GM18502 (cell line): Measurements from ENCODE around the gene JPH3.
"Not testable (repeated sequence)": the region's sequence is repeated elsewhere in the genome, so short reads cannot be mapped to it uniquely, and the experiment has no call there.

ENCODE experiments used
- ATAC-seq: cut with Tn5 transposase; IDR thresholded peaks from one replicate; pipeline ENCODE4 v1.9.1; 2021; ENCODE audit warnings: mild to moderate bottlenecking; ENCODE audit not compliant: unreplicated experiment, poor library complexity

The JPH3 gene

DNA sequence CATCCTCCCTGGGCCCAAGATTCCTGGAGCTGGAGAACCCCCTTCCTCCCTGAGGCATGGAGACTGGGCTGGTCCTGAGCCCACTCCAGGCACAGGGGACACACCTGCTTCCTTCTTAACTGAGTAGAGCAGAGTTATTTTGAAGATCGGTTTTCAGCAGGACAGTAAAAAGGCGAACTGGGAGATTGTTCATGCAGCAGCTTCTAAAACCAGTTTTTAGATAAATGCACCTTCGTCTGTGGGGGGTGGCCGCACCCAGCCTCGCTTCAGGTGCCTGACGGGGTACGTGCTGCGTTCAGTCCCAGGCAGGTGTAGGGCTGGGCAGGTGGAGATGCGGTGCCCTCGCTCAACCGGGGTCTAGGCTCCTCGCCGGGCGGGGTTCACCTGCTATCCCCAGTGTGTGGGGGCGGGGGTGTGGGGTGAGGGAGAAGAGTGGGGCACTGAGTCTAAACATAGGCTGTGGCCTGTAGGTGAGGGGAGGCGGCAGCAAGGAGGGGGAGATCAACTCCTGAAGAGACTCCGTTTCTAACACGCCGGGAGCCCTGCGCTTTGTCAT is 69.5 kb downstream of the JPH3 start:
- no peak for ATAC-seq

DNA sequence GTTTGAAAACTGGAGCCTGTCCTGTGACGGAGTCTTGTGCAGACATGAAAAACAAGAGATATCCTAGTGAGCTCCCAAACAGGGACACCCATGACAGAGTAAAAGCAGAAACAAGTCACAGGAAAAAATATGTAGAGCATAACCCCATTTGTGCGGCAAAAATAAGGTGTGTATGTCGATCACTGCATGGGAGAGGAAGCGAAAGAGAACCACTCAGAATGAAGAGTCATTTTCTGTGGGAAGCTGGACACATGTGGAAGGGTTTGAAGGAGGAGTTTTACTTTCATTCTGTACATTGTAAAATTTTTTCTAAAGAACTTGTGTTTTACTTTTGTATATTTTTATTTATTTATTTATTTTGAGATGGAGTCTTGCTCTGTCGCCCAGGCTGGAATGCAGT is 72.1 kb downstream of the JPH3 start:
- no peak for ATAC-seq

DNA sequence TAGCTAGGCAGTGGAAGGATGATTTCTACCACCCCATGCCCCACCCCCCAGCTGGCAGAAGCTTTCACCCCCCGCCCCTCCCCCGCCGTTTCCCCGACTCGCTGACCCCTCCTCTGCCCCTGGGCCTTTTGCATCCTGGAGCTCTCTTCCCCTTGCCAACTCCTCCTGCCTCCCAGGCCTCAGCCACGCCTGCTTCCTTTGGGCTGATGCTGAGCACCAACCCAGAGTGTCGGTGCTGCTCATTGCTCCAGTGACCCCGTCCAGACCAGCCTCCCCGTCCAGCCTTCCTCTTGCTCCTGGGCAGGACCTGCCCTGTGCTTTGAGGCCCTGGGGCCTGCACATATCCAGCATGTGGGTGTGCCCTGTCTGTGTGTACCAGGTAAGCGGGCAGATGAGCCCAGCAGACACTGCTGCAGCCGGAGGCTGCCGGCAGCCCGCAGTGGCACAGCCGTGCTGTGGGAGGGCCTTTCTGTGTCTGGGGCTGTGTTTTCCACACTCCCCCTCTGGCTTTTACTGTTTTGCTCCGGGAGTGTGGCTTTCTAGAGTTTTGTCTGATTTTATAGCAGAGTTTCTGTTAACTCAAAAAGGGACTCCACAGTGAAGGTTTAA is 72.9 kb downstream of the JPH3 start:
- no peak for ATAC-seq

DNA sequence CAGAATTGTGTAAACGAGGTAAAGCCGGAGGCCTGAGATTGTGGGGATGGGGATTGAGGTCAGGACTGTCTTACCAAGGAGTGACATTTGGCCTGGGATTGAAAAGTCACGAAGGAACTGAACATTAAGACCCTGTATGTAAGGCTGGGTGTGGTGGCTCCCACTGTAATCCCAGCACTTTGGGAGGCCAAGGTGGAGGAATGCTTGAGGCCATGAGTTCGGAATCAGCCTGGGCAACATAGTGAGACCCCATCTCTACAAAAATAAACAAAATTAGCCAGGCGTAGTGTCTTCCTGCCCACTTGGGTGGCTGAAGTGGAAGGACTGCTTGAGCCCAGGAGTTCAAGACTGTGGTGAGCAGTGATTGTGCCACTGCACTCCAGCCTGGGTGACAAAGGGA is 75.5 kb downstream of the JPH3 start:
- no peak for ATAC-seq

- ATAC-seq, result no peak
These were observed 76.3 kb downstream of the JPH3 start for GRCh38 chr16:87678618-87679017.

DNA sequence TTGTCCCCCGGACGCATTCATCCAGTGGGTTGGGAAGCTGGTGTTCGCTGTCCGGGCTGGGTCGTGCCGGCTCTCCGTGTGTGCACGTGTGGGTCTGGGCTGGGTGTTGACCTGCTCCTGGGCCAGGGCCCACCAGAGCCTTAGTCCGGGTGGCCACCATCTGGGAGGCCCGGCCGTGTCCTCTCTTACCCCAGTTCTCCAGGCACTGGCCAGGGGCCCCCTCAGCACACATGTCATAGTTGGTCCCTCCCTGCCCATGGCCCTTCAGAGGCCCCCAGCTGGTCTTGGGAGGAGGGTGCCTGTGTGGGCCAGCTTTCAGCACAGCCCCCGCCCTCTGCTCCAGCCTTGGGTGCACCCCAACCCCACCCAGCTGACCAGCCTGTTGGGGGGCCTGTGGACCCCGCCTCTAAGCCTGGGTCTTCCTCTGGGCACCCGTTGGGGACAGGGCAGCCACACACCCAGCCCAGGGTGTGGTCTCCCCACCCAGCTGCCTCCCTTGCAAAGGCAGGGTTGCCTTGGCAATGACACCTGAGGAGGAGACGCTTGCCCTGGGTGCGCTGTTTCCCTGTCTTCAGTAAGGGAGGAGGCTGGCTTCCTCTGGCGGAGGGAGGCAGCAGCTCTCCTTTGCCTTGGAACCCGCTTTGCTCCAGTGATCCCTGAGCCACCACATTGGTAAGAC is 77.4 kb downstream of the JPH3 start:
- ATAC-seq, result no peak

GRCh38 chr16:87680272-87680644 is 78.0 kb downstream of the JPH3 start:
- no peak for ATAC-seq

DNA sequence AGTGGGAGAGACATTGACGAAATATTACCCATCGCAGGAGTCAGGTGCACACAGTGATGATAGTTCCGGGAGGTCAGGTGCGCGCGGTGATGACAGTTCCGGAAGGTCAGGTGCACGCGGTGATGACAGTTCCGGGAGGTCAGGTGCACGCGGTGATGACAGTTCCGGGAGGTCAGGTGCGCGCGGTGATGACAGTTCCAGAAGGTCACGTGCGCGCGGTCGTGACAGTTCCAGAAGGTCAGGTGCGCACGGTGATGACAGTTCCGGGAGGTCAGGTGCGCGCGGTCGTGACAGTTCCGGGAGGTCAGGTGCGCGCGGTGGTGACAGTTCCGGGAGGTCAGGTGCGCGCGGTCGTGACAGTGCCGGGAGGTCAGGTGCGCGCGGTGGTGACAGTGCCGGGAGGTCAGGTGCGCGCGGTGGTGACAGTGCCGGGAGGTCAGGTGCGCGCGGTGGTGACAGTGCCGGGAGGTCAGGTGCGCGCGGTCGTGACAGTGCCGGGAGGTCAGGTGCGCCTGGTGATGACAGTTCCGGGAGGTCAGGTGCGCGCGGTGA is 78.8 kb downstream of the JPH3 start:
- not testable (repeated sequence) for ATAC-seq

- no peak for ATAC-seq
These were observed 79.8 kb downstream of the JPH3 start for GRCh38 chr16:87681981-87682570.

GRCh38 chr16:87682852-87683399 is 80.6 kb downstream of the JPH3 start:
- no peak for ATAC-seq

DNA sequence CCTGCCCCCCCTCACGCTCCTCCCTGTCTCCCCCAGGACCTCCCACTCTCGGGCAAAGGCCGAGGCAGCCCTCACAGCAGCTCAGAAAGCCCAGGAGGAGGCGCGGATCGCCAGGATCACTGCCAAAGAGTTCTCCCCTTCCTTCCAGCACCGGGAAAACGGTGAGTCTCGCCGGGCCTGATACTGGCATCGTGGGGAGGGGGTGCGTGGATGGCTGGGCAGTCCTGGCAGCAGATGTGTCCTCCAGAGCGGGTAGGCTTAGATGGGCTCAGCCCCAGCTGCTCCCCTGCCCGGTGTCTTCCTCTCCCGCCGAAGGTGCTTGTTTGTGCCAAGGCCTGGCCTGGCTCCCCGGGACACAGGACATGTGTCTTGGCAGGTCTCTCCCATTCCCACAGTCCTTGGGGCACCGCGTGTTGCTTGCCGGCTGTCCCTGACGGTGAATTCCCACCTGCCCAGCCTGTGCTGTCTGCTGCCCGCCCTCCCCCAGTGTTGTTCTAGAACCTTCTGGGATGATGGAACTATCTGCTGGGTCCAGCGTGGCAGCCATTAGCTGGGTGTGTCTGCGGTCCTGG is 81.9 kb downstream of the JPH3 start:
- no peak for ATAC-seq

DNA sequence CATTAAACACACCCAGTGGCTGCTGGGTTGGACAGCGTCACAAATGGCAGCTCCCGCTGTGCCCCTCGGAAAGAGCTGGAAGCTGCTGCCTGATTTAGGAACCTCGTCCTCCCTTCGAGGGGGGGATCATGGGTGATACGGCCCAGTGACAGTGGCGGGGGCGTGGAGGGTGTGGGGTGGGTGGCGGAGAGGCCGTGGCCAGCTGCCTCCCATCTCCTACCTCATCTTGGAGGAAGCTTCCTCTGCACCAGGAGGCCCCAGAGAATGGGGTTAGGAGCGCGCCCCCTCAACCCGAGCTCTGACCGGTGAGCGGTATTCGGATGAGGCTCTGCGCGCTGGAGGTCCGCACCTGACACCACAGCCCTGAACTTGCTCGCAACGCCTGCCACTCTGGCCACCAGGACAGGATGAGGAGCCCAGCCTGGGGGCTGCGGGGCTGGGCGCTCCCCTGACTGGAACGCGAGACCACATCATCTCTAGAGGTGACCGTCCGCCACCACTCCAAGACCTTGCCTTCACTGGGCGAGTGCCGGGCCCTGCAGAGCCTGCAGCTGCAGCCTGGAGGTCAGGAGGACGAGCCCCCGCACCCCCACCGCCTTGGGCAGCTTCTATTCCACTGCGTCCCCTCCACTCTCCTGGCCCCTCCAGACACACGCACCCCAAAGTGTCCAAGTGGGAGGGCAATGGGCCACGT is 82.5 kb downstream of the JPH3 start:
- ATAC-seq, result no peak

DNA sequence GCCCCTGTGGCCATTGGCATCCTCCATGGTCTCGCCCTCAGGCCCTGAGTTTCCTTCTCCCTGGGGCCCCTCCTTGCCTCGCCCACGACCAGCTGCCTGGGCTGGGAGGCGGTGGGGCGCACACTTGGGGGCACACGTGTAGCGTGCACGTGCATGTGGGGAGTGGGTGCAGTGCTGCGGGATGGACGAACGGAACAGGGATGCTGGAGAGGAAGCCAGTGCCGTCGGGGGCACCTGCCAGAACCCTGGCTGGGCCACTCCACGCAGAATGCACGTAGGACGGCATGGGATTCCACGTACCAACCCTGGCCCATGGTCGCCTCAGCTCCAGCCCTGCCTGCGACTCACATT is 83.1 kb downstream of the JPH3 start:
- ATAC-seq, result no peak

DNA sequence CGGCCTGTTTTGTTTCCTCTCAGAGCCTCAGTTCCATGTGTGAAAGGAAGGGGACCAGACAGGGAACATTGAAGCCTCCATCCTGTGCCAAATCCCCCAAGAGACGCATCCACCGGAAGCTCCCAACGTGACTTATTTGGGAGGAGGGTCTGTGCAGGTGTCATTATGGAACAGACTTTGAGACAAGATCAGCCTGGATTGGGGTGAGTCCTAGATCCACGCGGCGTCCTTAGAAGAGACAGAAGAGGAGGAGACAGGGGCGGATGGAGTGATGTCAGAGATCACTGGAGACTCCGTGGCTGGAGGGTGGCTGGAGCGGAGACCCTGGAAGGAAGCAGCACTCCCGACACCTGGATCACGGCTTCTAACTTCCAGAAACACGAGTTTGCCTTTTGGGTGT is 83.5 kb downstream of the JPH3 start:
- no peak for ATAC-seq

GRCh38 chr16:87686697-87687096 is 84.4 kb downstream of the JPH3 start:
- no peak for ATAC-seq

- ATAC-seq, result no peak
These were observed 85.0 kb downstream of the JPH3 start for GRCh38 chr16:87687126-87687910.

DNA sequence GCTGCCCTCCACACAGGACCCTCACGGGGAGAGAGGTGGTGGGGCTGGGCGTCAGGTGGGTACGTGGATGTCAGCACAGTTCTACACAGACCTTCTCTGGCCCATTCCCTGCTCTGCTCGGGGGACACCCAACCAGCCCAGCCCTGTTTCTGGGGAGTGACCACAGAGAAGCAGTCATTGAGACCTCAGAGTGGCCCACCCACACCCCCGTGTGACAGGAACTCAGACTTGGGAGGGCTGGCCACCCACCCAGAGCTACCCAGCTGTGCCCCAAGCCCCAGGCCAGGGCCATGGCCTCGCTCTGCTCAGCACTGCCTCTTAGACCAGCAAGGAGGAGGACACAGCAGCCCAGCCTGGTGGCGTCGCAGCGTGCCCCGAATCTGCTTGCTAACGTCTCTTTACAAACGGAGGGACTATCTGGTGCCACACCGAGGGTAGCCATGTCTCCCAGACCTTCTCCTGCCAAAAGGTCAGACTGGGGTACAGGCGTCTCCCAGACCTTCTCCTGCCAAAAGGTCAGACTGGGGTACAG is 85.8 kb downstream of the JPH3 start:
- no peak for ATAC-seq

DNA sequence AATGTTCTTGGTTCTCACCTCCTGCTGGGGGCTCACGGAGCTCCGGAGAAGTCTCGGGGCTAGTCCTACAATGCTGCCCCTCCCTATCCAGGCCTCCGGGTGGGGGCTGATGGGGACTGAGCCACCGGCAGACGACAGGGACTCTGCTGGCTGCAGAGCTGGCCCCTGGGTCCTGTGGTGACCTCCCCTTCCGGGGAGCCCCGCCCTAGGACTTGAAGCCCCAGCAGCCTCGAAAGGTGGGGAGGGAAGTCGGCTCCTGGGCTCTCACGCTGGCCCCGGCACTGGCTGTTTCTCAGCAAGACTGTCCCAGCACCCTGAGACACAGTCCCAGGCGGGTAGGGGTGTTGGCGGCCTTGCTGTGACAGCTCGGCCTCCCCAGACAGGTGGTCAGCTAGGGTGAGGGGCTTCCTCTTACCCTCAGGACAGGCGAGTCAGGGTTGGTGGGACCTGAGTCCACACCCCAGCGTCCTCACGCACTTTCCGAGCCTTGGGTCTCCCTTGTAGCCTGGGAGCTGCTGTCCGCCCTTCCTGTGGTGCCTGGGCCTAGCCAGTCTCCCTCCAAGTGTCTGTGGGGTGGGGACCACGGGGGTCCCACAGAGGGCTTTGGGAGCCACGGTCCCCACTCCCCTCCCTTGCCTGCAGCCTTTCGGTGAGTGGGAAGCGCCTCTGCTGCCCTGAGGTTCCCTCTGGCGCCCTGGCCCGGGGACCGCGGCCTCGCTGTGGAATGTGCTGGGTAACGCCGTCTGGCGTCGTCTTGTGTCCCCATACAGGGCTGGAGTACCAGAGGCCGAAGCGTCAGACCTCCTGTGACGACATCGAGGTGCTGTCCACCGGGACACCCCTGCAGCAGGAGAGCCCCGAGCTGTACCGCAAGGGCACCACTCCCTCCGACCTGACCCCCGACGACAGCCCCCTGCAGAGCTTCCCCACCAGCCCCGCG is 86.8 kb downstream of the JPH3 start:
- no peak for ATAC-seq
